Suppressor macrophage (primary cell): ENCODE data around the gene SATB2.

Source experiments
- DNase-seq, 4 experiments: peaks; one replicate each; pipeline ENCODE4 v3.0.0-alpha.2; 2020 to 2022

Gene SATB2

GRCh38 chr2:199317646-199318045 is 140.1 kb downstream of the SATB2 start:
- no peak for DNase-seq

GRCh38 chr2:199316851-199317250 is 140.9 kb downstream of the SATB2 start:
- DNase-seq: no peak

GRCh38 chr2:199315299-199316179 is 142.2 kb downstream of the SATB2 start:
- DNase-seq: peak in 1 of 4 experiments; percentile 1

- no peak for DNase-seq
Observed at GRCh38 chr2:199312931-199313330, 144.8 kb downstream of the SATB2 start.

- no peak for DNase-seq
Observed at GRCh38 chr2:199310771-199311585, 146.8 kb downstream of the SATB2 start.

GRCh38 chr2:199309973-199310372 is 147.8 kb downstream of the SATB2 start:
- DNase-seq: no peak

- DNase-seq: no peak
Observed at GRCh38 chr2:199309411-199309810, 148.3 kb downstream of the SATB2 start.

- DNase-seq: no peak
Observed at GRCh38 chr2:199308567-199308966, 149.2 kb downstream of the SATB2 start.

- no peak for DNase-seq
Observed at GRCh38 chr2:199307461-199307860, 150.3 kb downstream of the SATB2 start.

GRCh38 chr2:199306116-199306515 is 151.6 kb downstream of the SATB2 start:
- DNase-seq: no peak

GRCh38 chr2:199303728-199304177 is 154.0 kb downstream of the SATB2 start:
- no peak for DNase-seq

- DNase-seq: no peak
Observed at GRCh38 chr2:199302851-199303250, 154.9 kb downstream of the SATB2 start.

GRCh38 chr2:199288424-199288823 is 169.3 kb downstream of the SATB2 start:
- DNase-seq: no peak

- no peak for DNase-seq
Observed at GRCh38 chr2:199282309-199282708, 175.4 kb downstream of the SATB2 start.

- DNase-seq: no peak
Observed at GRCh38 chr2:199279146-199279545, 178.6 kb downstream of the SATB2 start.

- DNase-seq: no peak
Observed at GRCh38 chr2:199278099-199278498, 179.6 kb downstream of the SATB2 start.

- DNase-seq: no peak
Observed at GRCh38 chr2:199273042-199273511, 184.7 kb downstream of the SATB2 start.

GRCh38 chr2:199261936-199262335 is 195.8 kb downstream of the SATB2 start:
- DNase-seq: no peak

GRCh38 chr2:199261239-199261638 is 196.5 kb downstream of the SATB2 start:
- DNase-seq: no peak

- DNase-seq: no peak
Observed at GRCh38 chr2:199259671-199260070, 198.1 kb downstream of the SATB2 start.

GRCh38 chr2:199258291-199258690 is 199.4 kb downstream of the SATB2 start:
- no peak for DNase-seq

GRCh38 chr2:199257261-199258224 is 200.2 kb downstream of the SATB2 start:
- DNase-seq: no peak
